Measurements from ENCODE around the gene LRIG3. TPM values are rescaled to one million over a fixed set of nuclear protein-coding genes. Genes with fewer than 3 reads are reported as not detected.

Gene LRIG3
- total and polyA plus RNA-seq, 2 donors: 12.5 to 24.8 TPM

DNA sequence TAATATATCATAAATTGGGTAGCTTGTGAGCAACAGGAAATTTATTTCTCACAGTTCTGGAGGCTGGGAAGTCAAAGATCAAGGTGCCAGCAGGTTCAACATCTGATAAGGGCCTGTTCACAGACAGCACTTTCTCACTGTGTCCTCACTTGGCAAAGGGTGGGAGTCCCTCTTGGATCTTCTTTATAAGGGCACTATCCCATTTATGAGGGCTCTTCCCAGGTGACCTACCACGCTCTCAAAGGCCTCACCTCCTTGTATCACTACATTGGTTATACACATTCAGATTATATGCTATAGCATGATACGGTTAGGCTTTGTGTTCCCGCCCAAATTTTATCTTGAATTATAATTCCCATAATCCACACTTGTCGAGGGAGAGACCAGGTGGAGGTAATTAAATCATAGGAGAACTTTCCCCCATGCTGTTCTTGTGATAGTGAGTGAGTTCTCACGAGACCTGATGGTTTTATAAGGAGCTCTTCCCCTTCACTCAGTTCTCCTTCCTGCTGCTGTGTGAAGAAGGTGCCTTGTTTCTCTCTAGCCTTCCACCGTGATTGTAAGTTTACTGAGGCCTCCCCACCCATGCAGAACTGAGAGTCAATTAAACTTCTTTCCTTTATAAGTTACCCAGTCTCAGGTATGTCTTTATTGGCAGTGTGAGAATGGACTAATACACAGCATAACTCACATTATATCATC is 19.2 kb upstream of the LRIG3 start:
- WGBS: 87% methylated on average over 6 of the region's 6 CpGs
- H3K4me1 ChIP-seq (ENCODE audit: control insufficient read depth in 2 of 2, insufficient read depth in 2 of 2, low read length in 2 of 2): no peaks in the 10 kb centered on the region
- H3K27me3 ChIP-seq (ENCODE audit: control insufficient read depth in 2 of 2, insufficient read depth in 1 of 2, low read length in 1 of 2): no peaks in the 10 kb centered on the region

GRCh38 chr12:58938440-58938839 is 18.1 kb upstream of the LRIG3 start:
- Histone ChIP-seq H3K36me3 (ENCODE audit: control insufficient read depth in 2 of 2, insufficient read depth in 2 of 2, low read length in 1 of 2) (no peaks in the 10 kb centered on the region), H3K27ac (ENCODE audit: low read depth in 1 of 2, low read length in 1 of 2) (no peak overlapping the region), H3K27me3 (ENCODE audit: control insufficient read depth in 2 of 2, insufficient read depth in 1 of 2, low read length in 1 of 2) (no peaks in the 10 kb centered on the region), H3K9me3 (ENCODE audit: control insufficient read depth in 2 of 2, insufficient read depth in 1 of 2, low read length in 1 of 2) (no peaks in the 10 kb centered on the region), H3K4me3 (ENCODE audit: low read length in 2 of 2) (no peak overlapping the region), H3K4me1 (ENCODE audit: control insufficient read depth in 2 of 2, insufficient read depth in 2 of 2, low read length in 2 of 2) (no peaks in the 10 kb centered on the region)
- DNase-seq (ENCODE audit: low read depth in 6 of 9, low spot score in 9 of 9): no peak
- WGBS: 89% methylated on average over 2 of the region's 2 CpGs

More for the DNA sequence above, 19.2 kb upstream of the LRIG3 start:
- Histone ChIP-seq H3K27ac (ENCODE audit: low read depth in 1 of 2, low read length in 1 of 2) (no peak overlapping the region), H3K36me3 (ENCODE audit: control insufficient read depth in 2 of 2, insufficient read depth in 2 of 2, low read length in 1 of 2) (no peaks in the 10 kb centered on the region), H3K4me3 (ENCODE audit: low read length in 2 of 2) (no peak overlapping the region), H3K9me3 (ENCODE audit: control insufficient read depth in 2 of 2, insufficient read depth in 1 of 2, low read length in 1 of 2) (no peaks in the 10 kb centered on the region)
- no peak for DNase-seq (ENCODE audit: low read depth in 6 of 9, low spot score in 9 of 9)

DNA sequence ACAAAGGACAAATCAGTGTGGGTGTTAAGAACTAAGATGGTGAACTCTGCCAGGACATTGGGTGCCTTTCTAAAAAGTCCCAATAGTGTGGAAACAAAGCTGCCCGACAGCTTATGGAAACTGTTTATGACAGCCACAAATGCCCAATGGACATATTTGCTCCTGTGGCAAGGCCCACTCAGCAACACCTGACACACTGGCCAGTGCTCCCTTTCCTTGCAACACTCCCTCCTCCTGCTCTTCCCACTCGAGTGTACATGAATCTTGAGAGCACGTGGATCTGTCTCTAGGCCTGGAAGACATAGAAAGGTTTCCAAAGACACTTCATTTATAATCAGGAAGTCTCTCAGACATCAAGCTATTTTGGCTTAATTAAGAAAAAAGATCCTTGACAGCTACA is 14.2 kb upstream of the LRIG3 start:
- Histone ChIP-seq H3K36me3 (ENCODE audit: control insufficient read depth in 2 of 2, insufficient read depth in 2 of 2, low read length in 1 of 2) (no peaks in the 10 kb centered on the region), H3K9me3 (ENCODE audit: control insufficient read depth in 2 of 2, insufficient read depth in 1 of 2, low read length in 1 of 2) (no peaks in the 10 kb centered on the region), H3K27me3 (ENCODE audit: control insufficient read depth in 2 of 2, insufficient read depth in 1 of 2, low read length in 1 of 2) (no peaks in the 10 kb centered on the region), H3K4me1 (ENCODE audit: control insufficient read depth in 2 of 2, insufficient read depth in 2 of 2, low read length in 2 of 2) (no peaks in the 10 kb centered on the region), H3K4me3 (ENCODE audit: low read length in 2 of 2) (no peak overlapping the region), H3K27ac (ENCODE audit: low read depth in 1 of 2, low read length in 1 of 2) (no peak overlapping the region)
- DNase-seq (ENCODE audit: low read depth in 6 of 9, low spot score in 9 of 9): no peak
- 86% methylated on average over 3 of the region's 3 CpGs for WGBS

GRCh38 chr12:58932806-58933681 is 12.7 kb upstream of the LRIG3 start:
- Histone ChIP-seq H3K9me3 (ENCODE audit: control insufficient read depth in 2 of 2, insufficient read depth in 1 of 2, low read length in 1 of 2) (no peaks in the 10 kb centered on the region), H3K4me3 (ENCODE audit: low read length in 2 of 2) (no peak overlapping the region), H3K27me3 (ENCODE audit: control insufficient read depth in 2 of 2, insufficient read depth in 1 of 2, low read length in 1 of 2) (no peaks in the 10 kb centered on the region), H3K36me3 (ENCODE audit: control insufficient read depth in 2 of 2, insufficient read depth in 2 of 2, low read length in 1 of 2) (no peaks in the 10 kb centered on the region), H3K27ac (ENCODE audit: low read depth in 1 of 2, low read length in 1 of 2) (no peak overlapping the region), H3K4me1 (ENCODE audit: control insufficient read depth in 2 of 2, insufficient read depth in 2 of 2, low read length in 2 of 2) (no peaks in the 10 kb centered on the region)
- 95% methylated on average over 8 of the region's 8 CpGs for WGBS
- no peak for DNase-seq (ENCODE audit: low read depth in 6 of 9, low spot score in 9 of 9)

- WGBS: 92% methylated on average over 4 of the region's 4 CpGs
- no peaks in the 10 kb centered on the region for H3K27me3 ChIP-seq (ENCODE audit: control insufficient read depth in 2 of 2, insufficient read depth in 1 of 2, low read length in 1 of 2)
- H3K27ac ChIP-seq (ENCODE audit: low read depth in 1 of 2, low read length in 1 of 2): peak overlapping the region in 1 of 2 donors; percentile 43
- H3K4me3 ChIP-seq (ENCODE audit: low read length in 2 of 2): no peak overlapping the region
- no peaks in the 10 kb centered on the region for H3K36me3 ChIP-seq (ENCODE audit: control insufficient read depth in 2 of 2, insufficient read depth in 2 of 2, low read length in 1 of 2)
- no peak for DNase-seq (ENCODE audit: low read depth in 6 of 9, low spot score in 9 of 9)
- no peaks in the 10 kb centered on the region for H3K4me1 ChIP-seq (ENCODE audit: control insufficient read depth in 2 of 2, insufficient read depth in 2 of 2, low read length in 2 of 2)
- no peaks in the 10 kb centered on the region for H3K9me3 ChIP-seq (ENCODE audit: control insufficient read depth in 2 of 2, insufficient read depth in 1 of 2, low read length in 1 of 2)
Observed at GRCh38 chr12:58931518-58931917, 11.2 kb upstream of the LRIG3 start.

- Histone ChIP-seq H3K4me1 (ENCODE audit: control insufficient read depth in 2 of 2, insufficient read depth in 2 of 2, low read length in 2 of 2) (no peaks in the 10 kb centered on the region), H3K9me3 (ENCODE audit: control insufficient read depth in 2 of 2, insufficient read depth in 1 of 2, low read length in 1 of 2) (no peaks in the 10 kb centered on the region), H3K27ac (ENCODE audit: low read depth in 1 of 2, low read length in 1 of 2) (peak overlapping the region in 1 of 2 donors; percentile 43), H3K36me3 (ENCODE audit: control insufficient read depth in 2 of 2, insufficient read depth in 2 of 2, low read length in 1 of 2) (no peaks in the 10 kb centered on the region), H3K4me3 (ENCODE audit: low read length in 2 of 2) (no peak overlapping the region), H3K27me3 (ENCODE audit: control insufficient read depth in 2 of 2, insufficient read depth in 1 of 2, low read length in 1 of 2) (no peaks in the 10 kb centered on the region)
- WGBS: 94% methylated on average over 2 of the region's 2 CpGs
- no peak for DNase-seq (ENCODE audit: low read depth in 6 of 9, low spot score in 9 of 9)
Observed at GRCh38 chr12:58930770-58931324, 10.5 kb upstream of the LRIG3 start.

- no peaks in the 10 kb centered on the region for H3K9me3 ChIP-seq (ENCODE audit: control insufficient read depth in 2 of 2, insufficient read depth in 1 of 2, low read length in 1 of 2)
- H3K27ac ChIP-seq (ENCODE audit: low read depth in 1 of 2, low read length in 1 of 2): no peak overlapping the region
- no peaks in the 10 kb centered on the region for H3K27me3 ChIP-seq (ENCODE audit: control insufficient read depth in 2 of 2, insufficient read depth in 1 of 2, low read length in 1 of 2)
- WGBS: 76% methylated on average over 4 of the region's 4 CpGs
- H3K4me3 ChIP-seq (ENCODE audit: low read length in 2 of 2): no peak overlapping the region
- no peaks in the 10 kb centered on the region for H3K36me3 ChIP-seq (ENCODE audit: control insufficient read depth in 2 of 2, insufficient read depth in 2 of 2, low read length in 1 of 2)
- H3K4me1 ChIP-seq (ENCODE audit: control insufficient read depth in 2 of 2, insufficient read depth in 2 of 2, low read length in 2 of 2): no peaks in the 10 kb centered on the region
- no peak for DNase-seq (ENCODE audit: low read depth in 6 of 9, low spot score in 9 of 9)
Observed at GRCh38 chr12:58927120-58927519, 6.8 kb upstream of the LRIG3 start.

GRCh38 chr12:58926586-58926985 is 6.3 kb upstream of the LRIG3 start:
- no peak for DNase-seq (ENCODE audit: low read depth in 6 of 9, low spot score in 9 of 9)

DNA sequence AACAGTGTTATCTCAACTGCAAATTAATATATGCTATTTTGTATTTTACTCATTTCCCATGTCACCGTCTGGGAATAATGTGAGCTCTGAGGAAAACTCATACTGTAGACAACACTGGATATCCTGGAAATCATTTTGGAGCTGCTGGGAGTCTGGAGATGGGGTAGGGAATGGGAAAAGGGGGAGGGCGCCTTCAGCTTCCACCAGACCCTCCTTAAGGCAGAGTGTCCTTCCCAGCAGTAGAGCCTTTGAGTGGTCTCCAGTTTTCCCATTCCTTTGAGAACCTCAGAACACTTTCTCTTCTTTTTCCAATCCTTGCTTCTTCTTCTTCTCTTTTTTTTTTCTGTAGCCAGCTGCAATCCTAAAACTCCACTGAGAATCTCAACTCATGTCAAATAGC is 5.4 kb upstream of the LRIG3 start:
- no peak for DNase-seq (ENCODE audit: low read depth in 6 of 9, low spot score in 9 of 9)
- Histone ChIP-seq H3K4me3 (ENCODE audit: low read length in 2 of 2) (no peak overlapping the region), H3K27me3 (ENCODE audit: control insufficient read depth in 2 of 2, insufficient read depth in 1 of 2, low read length in 1 of 2) (peaks cover 3 to 6% of the 10 kb centered on the region in 2 donors), H3K4me1 (ENCODE audit: control insufficient read depth in 2 of 2, insufficient read depth in 2 of 2, low read length in 2 of 2) (no peaks in the 10 kb centered on the region), H3K36me3 (ENCODE audit: control insufficient read depth in 2 of 2, insufficient read depth in 2 of 2, low read length in 1 of 2) (no peaks in the 10 kb centered on the region), H3K9me3 (ENCODE audit: control insufficient read depth in 2 of 2, insufficient read depth in 1 of 2, low read length in 1 of 2) (no peaks in the 10 kb centered on the region), H3K27ac (ENCODE audit: low read depth in 1 of 2, low read length in 1 of 2) (peak overlapping the region in 1 of 2 donors; percentile 15)
- WGBS: 78% methylated on average over 2 of the region's 2 CpGs

More at GRCh38 chr12:58926586-58926985, 6.3 kb upstream of the LRIG3 start:
- H3K27me3 ChIP-seq (ENCODE audit: control insufficient read depth in 2 of 2, insufficient read depth in 1 of 2, low read length in 1 of 2): no peaks in the 10 kb centered on the region
- H3K36me3 ChIP-seq (ENCODE audit: control insufficient read depth in 2 of 2, insufficient read depth in 2 of 2, low read length in 1 of 2): no peaks in the 10 kb centered on the region
- H3K4me1 ChIP-seq (ENCODE audit: control insufficient read depth in 2 of 2, insufficient read depth in 2 of 2, low read length in 2 of 2): no peaks in the 10 kb centered on the region
- H3K27ac ChIP-seq (ENCODE audit: low read depth in 1 of 2, low read length in 1 of 2): no peak overlapping the region
- no peak overlapping the region for H3K4me3 ChIP-seq (ENCODE audit: low read length in 2 of 2)
- H3K9me3 ChIP-seq (ENCODE audit: control insufficient read depth in 2 of 2, insufficient read depth in 1 of 2, low read length in 1 of 2): no peaks in the 10 kb centered on the region

Data from thymus (tissue), 11 donors.